Adipocyte (in vitro differentiated cells): ENCODE measurements around the gene RGPD8.
"Not testable (repeated sequence)": the region's sequence is repeated elsewhere in the genome, so short reads cannot be mapped to it uniquely, and the experiment has no call there.

ENCODE experiments used
- DNase-seq: peaks from one replicate; pipeline ENCODE4 v3.0.0-alpha.2; 2015; ENCODE audit warnings: low read depth
- H3K27me3 ChIP-seq: replicated peaks from 2 replicates; pipeline ENCODE4 v1.7.0; 2013; ENCODE audit warnings: mild to moderate bottlenecking, low read length, moderate library complexity; ENCODE audit not compliant: control insufficient read depth, insufficient read depth
- H3K36me3 ChIP-seq: 2 replicates; pipeline ENCODE4 v1.7.0; 2013; ENCODE audit warnings: low read length, mild to moderate bottlenecking, moderate library complexity; ENCODE audit not compliant: control insufficient read depth, insufficient read depth, severe bottlenecking
- H3K4me1 ChIP-seq: 2 replicates; pipeline ENCODE4 v1.7.0; 2013; ENCODE audit warnings: mild to moderate bottlenecking, low read length, moderate library complexity; ENCODE audit not compliant: control insufficient read depth, insufficient read depth
- H3K4me3 ChIP-seq: 2 replicates; pipeline ENCODE4 v1.7.0; 2013; ENCODE audit warnings: mild to moderate bottlenecking, low read length, moderate library complexity
- H3K9ac ChIP-seq: 2 replicates; pipeline ENCODE4 v1.7.0; 2013; ENCODE audit warnings: mild to moderate bottlenecking, low read length, moderate library complexity
- H3K9me3 ChIP-seq: 2 replicates; pipeline ENCODE4 v1.7.0; 2013; ENCODE audit warnings: mild to moderate bottlenecking, low read length, moderate library complexity; ENCODE audit not compliant: control insufficient read depth

Gene RGPD8

GRCh38 chr2:112433480-112433879, at the start of gene RGPD8:
Gene RGPD8 (minus strand): TSS chr2:112433645. CDS start chr2:112433453, 192 bp downstream.
- peak; percentile 93 for DNase-seq
- H3K9me3 ChIP-seq, H3K27me3 ChIP-seq, H3K36me3 ChIP-seq, H3K4me1 ChIP-seq: not testable (repeated sequence)
- H3K4me3 ChIP-seq = peak within 1 kb of the TSS; percentile 78
- peak within 1 kb of the TSS; percentile 79 for H3K9ac ChIP-seq

GRCh38 chr2:112483042-112483473, 49.6 kb upstream of the RGPD8 start:
- DNase-seq = peak; percentile 63
- Histone ChIP-seq H3K4me1 (peaks cover 13% of the 10 kb centered on the region), H3K27me3 (no peaks in the 10 kb centered on the region), H3K36me3 (no peaks in the 10 kb centered on the region), H3K9ac (peak overlapping the region; percentile 87), H3K9me3 (no peaks in the 10 kb centered on the region), H3K4me3 (peak overlapping the region; percentile 88)

DNA sequence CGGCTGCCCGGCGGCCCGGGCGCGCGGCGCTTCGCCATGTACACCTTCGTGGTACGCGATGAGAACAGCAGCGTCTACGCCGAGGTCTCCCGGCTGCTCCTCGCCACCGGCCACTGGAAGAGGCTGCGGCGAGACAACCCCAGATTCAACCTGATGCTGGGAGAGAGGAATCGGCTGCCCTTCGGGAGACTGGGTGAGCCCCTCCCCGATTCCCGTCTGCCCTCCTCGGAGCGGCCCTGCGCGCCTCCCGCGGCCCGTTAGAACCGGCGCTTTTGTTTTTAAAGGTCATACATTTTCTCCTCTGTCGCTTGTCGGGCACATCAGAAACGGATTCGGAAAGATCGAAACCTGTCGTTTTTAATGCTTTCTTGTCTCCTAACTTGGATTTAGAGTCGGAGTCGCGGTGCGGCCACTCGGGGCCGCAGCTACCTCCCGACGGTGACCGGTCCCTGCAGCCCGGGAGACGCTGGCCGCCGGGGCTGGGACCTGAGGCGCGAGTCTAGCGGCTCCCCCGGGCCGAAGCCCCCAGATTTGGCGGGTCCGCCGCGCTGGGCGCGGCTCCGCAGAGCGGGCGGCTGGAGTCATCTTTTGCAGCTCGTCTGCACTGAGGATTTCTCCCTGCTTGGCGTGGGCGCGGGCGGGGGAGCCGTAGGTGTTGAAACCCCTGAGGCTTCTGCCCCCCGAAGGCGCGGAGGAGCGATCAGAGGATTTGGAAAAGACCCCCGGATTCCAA, 49.0 kb upstream of the RGPD8 start:
- peak overlapping the region; percentile 88 for H3K4me3 ChIP-seq
- no peaks in the 10 kb centered on the region for H3K36me3 ChIP-seq
- peaks cover 13% of the 10 kb centered on the region for H3K4me1 ChIP-seq
- no peaks in the 10 kb centered on the region for H3K9me3 ChIP-seq
- H3K27me3 ChIP-seq = no peaks in the 10 kb centered on the region
- H3K9ac ChIP-seq = peak overlapping the region; percentile 87
- peak; percentile 67 for DNase-seq

DNA sequence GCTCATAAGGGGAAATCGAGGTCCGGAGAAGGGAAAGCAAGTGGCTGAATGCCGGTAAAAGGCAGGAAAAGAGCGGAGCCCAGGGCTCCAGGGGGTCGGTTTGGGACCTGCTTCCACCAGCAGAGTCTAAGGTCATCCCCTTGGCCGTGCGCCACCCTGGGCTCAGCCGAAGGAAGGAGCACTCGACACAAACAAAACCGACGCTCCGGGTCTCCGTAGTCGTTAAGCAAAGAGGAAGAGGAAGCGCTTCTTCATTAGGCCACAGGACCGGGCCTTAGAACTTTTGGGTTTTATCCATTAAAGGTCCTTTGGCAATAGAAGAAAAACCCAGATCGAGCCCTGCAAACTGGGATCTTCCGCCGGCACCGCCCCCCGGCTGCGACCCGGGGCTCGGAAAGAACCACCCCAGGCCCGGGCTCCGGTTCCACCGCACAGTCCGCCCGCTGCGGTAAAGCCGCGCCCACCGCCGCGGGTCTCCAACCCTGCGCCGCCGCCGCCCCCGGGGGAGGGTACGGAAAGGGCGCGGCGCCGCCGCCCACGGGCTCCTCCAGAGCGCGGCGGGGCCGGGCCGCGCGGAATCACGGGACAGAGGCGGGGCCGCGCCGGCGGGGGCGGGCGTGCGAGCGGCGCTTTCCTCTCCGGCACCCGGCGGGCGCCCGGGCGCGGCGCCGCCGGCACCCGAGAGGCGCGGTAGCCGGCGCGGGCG, 48.2 kb upstream of the RGPD8 start, which contains the start of gene TTL:
TTL (plus strand) TSS at position 629 of the 706 bp plus-strand sequence. CDS start 189 bp downstream, outside the sequence.
- peaks cover 13% of the 10 kb centered on the region for H3K4me1 ChIP-seq
- peak within 1 kb of the TSS; percentile 94 for H3K4me3 ChIP-seq
- DNase-seq = peak; percentile 92
- H3K27me3 ChIP-seq = no peaks in the 10 kb centered on the region
- peak within 1 kb of the TSS; percentile 92 for H3K9ac ChIP-seq
- no peaks in the 10 kb centered on the region for H3K9me3 ChIP-seq
- H3K36me3 ChIP-seq = no peaks in the 10 kb centered on the region

DNA sequence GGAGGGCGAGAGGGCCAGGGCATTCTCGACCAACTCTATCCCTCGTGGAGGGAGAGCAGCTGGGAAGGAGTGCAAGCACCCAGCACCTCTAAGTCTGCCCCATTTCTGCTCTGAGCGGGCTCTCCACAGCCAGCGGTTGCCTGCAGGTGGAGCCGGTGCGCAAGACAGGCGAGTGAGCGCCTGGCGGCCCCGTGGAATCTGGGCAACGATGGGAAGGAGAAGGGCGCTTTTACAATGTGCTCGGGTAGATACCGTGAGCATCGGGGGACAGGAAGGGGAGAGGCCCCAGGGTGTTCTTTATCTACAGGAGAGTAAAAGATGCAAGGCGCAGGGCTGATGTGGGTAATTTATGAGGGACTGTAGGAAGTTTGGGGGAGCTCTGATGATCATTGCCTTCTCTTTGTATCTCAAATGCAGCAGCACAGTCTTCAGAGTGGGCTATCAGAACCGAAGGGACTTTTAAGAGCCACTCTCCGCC, 47.6 kb upstream of the RGPD8 start:
- Histone ChIP-seq H3K27me3 (no peaks in the 10 kb centered on the region), H3K9ac (peak overlapping the region; percentile 92), H3K4me3 (peak overlapping the region; percentile 94), H3K9me3 (no peaks in the 10 kb centered on the region), H3K4me1 (peaks cover 13% of the 10 kb centered on the region), H3K36me3 (no peaks in the 10 kb centered on the region)
- DNase-seq = peak; percentile 95

DNA sequence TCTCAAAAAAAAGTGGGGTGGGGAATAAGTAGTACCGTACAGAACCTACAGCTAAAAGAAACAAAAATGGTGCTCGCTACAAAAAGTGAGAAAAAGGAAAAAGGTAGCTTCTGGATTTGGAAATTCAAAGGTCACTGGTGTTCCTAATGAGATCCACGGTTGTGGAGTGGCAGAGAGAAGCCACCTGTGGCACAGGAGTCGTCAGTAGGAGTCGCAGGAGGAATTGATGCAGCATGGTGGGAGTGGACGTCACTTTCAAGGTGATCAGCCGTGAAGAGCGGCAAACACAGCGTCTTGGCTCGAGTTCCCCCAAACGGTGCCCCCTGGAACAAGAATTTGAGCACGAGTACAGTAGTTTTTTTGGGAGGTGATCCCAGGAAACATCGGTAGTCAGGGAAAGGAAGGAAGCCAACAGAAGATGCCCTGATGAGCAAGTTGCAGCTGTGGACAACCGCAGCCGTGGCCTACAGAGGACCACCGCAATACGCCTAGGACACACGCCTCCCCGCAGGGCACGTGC, 47.1 kb upstream of the RGPD8 start:
- Histone ChIP-seq H3K36me3 (no peaks in the 10 kb centered on the region), H3K27me3 (no peaks in the 10 kb centered on the region), H3K9me3 (no peaks in the 10 kb centered on the region), H3K4me1 (peaks cover 13% of the 10 kb centered on the region), H3K4me3 (peak overlapping the region; percentile 94), H3K9ac (peak overlapping the region; percentile 92)
- DNase-seq = no peak

DNA sequence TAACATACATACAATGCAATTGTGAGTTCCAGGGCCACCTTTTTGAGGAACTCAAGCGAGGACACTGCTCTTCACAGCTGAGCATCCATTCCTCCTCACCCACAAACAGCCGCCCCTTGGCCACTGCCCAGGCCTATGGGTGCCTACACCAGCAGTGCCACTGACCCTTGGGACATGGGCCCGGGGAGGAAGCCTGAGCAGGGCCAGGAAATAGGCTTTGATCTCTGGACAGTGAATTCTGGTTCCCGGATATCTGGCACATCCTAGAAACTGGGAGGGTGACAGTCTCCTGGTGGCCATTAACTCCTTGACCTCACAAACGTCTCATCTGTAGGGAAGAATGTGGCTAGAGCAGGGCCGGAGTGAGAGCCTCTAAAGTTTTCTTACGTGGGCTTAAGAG, 43.0 kb upstream of the RGPD8 start:
- H3K36me3 ChIP-seq = no peaks in the 10 kb centered on the region
- H3K9me3 ChIP-seq = no peaks in the 10 kb centered on the region
- peaks cover 4% of the 10 kb centered on the region for H3K4me1 ChIP-seq
- no peak overlapping the region for H3K4me3 ChIP-seq
- H3K27me3 ChIP-seq = no peaks in the 10 kb centered on the region
- H3K9ac ChIP-seq = no peak overlapping the region
- DNase-seq = no peak

GRCh38 chr2:112474844-112475486, 41.5 kb upstream of the RGPD8 start:
- H3K27me3 ChIP-seq = no peaks in the 10 kb centered on the region
- no peak overlapping the region for H3K9ac ChIP-seq
- H3K36me3 ChIP-seq = no peaks in the 10 kb centered on the region
- H3K4me1 ChIP-seq = no peaks in the 10 kb centered on the region
- no peaks in the 10 kb centered on the region for H3K9me3 ChIP-seq
- no peak for DNase-seq
- H3K4me3 ChIP-seq = no peak overlapping the region

- Histone ChIP-seq H3K4me1 (no peaks in the 10 kb centered on the region), H3K9me3 (peaks cover 3% of the 10 kb centered on the region), H3K36me3 (no peaks in the 10 kb centered on the region), H3K27me3 (no peaks in the 10 kb centered on the region), H3K4me3 (no peak overlapping the region), H3K9ac (no peak overlapping the region)
- no peak for DNase-seq
Observed at GRCh38 chr2:112472547-112473263, 39.3 kb upstream of the RGPD8 start.

DNA sequence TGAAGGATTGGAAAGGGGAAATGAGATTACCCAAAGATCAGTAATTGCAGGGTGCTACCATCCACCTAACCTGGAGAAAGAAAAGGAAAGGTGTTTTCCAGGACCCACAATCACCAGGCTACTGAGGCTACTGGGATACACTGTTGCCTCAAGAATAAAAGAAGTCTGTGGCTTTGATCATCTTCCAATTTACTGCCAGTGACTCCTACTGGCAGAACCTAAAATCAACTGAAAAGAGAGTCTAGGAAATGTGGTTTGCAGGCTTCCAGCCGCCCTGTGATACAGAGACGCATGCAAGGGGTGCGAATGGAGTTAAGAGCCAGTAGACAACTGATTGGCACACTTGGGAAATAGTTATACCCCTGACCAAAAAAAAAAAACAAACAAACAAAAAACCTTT, 31.9 kb upstream of the RGPD8 start:
- H3K4me1 ChIP-seq = no peaks in the 10 kb centered on the region
- H3K9me3 ChIP-seq = peaks cover 10% of the 10 kb centered on the region
- DNase-seq = peak; percentile 19
- no peaks in the 10 kb centered on the region for H3K36me3 ChIP-seq
- no peak overlapping the region for H3K9ac ChIP-seq
- H3K4me3 ChIP-seq = no peak overlapping the region
- H3K27me3 ChIP-seq = no peaks in the 10 kb centered on the region
